Activated CD8-positive, alpha-beta memory T cell treated with anti-CD3 and anti-CD28 coated beads, Interleukin-2, amount 50 U/mL, for 24 hours (primary cell): ENCODE data around the gene GABRR2.

Experiments used
- DNase-seq: peaks from one replicate; pipeline ENCODE4 v3.0.0-alpha.2; 2020; ENCODE audit errors: extremely low read depth

GABRR2 gene

DNA sequence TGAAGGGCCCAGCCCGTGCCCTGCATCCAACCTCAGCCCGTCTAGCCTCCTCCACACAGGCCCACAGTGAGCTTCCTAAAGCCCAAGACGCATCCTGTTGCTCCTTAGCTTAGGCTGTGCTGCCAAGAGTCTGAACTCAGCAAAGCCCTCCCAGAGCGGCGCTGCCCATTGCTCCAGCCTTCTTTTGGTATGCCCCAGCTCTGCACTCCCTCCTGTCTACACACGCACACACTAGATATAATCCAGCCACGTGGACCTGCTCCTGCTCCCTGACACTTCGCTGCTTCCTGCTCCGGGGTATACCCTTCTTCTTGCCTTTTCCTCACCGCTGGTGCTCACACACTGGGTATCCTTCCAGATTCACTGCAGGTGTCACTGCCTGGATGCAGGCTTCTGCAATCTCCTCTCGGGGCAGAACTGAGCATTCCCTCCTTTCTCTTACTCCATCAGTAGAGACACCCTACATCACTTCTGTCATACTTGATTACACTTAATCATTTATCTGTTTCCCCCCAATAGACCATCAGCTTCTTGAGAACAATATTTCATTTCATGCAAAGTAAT, 23.8 kb downstream of the GABRR2 start:
- no peak for DNase-seq

DNA sequence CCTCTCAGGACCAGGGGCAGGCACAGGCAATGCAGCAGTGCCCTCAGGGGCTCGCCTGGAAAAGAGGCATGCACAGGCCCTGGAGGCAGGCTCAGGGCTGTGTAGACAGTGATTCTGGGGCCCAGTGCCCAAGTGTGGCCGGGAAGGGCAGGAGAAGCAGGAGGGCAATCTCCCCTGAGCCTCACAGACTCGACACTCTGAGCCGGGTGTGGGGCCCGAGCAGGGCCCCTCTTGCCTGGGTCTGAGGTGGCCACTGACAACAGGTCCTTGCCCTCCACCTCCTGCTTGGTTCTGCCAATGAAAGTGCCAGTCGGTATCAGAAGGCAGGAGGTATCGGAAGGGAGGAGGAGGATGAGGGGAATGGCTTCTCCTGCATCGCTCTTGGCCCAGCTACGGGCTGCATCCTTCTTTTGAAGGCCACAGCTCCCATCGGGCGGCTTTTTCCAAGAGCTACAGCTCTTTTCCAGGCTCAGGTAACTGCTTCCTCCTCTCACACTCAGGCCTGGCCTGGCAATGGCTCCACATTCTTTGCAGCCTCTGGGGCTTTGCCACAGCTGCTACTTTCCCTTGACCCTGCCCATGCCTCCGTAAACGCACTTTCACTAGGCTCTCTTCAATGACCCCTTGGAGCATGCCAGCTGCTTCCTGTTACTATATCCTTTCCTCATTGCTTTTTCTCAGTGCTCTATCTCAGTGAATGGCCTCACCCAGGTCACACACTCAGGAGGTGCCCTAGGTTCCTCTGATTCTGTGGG, 24.5 kb downstream of the GABRR2 start:
- no peak for DNase-seq

DNA sequence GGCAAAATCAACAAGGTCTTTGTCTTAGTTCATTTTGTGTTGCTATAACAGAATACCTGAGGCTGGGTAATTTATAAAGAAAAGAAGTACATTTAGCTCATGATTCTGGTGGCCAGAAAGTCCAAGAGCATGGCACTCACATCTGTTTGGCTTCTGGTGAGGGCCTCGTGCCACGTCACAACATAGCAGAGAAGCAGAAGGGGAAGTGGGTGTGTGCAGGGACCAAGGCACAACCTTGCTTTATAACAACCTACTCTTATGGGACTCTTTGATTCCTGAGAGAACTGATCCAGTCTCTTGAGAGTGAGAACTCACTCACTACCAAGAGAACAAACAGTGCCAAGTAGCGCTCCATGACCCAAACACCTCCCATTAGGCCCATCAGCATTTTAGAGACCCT, 25.4 kb downstream of the GABRR2 start:
- no peak for DNase-seq

DNA sequence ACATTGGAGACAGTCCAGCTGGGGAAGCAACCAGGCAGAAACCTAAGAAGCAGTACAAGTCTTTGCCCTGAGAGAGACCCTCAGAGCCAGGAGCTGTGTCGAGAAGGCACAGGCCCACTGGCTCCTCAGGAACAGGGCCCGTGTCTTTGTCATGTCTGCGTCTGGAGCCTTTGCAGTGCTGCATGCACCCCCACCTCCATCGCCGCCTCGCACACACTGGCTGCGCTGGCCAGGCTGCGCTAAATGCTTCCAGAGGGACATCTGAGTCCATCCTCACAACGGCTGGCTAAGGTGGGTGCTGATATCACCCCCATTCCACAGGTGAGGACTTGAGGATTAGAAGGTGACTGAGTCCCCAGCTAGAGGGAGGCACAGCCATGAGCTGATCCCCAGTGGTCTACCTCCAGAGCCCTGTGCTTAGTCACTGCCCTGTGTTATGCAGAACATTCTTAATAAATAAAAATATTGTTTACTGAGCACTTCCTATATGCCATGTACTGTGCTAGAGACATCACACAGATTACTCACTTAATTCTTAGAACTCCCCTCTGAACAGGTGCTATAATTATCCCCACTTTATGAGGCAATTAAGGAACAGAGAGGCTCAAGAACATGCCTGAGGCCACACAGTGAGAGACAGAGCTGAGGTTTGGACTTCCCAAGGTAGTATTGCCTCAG, 27.6 kb downstream of the GABRR2 start:
- DNase-seq: no peak

DNA sequence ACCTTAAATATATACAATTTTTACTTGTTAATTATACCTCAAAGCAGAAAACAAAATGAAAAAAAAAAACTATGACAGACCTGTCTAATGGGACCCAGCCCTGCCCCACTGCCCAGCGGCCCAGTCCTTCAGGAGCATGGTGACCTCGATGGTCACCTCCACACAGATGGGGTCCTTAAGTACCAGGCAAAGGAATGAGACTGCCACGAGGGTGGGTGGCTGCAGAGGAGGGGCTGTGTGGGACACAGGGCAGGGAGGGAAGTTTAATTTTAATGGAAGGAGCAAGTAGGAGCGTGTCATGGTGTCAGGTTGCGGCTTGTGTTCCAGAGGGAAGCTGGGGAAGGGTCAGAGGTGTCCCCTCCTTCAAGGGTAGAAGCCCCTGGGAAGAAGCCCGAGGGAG, 28.6 kb downstream of the GABRR2 start:
- DNase-seq: no peak

DNA sequence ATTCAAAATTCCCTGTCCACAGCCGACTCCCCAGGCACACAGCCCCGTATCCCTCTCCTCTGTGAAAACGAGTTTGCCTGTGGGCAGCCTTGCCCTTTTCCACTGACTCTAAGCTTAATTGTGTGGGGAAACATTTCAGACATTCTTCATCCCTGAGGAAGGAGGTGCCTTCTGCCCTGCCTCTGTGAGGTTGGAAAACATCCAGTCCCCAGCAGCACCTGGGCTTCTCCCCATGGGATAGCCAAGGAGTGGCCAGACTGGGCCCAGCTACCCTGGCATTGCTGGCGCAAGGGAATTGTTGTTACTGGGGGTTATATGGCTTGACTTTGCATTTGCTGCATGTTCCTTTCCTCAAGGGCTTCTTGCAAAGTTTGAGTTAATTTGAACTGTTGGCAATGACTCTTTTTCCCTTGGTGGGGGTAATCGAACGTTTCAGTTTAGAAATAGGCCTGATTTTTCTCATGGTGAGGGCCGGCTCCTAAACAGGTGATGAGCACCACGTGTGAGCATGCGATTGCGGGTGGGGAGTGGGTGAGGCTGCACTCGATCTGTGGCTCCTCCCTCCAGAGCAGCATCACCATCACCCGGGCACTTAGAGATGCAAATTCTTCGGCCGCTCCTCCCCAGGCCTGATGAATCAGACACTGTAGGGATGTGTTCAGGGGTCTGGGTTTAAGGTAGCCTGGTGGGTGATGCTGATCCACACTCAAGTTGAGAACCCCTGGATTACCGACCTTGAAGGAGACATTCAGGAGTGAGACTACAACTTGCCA, 29.9 kb downstream of the GABRR2 start:
- DNase-seq: no peak

DNA sequence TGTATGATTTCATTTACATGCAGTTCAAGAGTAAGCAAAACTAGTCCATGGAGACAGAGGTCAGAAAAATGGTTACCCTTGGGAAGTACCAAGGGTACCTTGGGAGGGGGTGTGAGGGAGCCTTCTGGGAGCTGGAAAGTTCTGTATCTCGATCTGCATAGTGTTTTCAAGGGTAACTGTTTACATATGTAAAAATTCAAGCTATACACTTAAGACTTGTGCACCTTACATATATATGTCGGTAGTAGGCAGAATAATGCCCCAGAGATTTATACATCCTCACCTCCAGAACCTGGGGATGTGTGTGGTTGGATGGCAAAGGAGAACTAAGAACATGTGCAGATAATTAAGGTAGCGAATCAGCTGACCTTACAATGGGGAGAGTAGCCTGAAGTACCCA, 31.0 kb downstream of the GABRR2 start:
- no peak for DNase-seq

DNA sequence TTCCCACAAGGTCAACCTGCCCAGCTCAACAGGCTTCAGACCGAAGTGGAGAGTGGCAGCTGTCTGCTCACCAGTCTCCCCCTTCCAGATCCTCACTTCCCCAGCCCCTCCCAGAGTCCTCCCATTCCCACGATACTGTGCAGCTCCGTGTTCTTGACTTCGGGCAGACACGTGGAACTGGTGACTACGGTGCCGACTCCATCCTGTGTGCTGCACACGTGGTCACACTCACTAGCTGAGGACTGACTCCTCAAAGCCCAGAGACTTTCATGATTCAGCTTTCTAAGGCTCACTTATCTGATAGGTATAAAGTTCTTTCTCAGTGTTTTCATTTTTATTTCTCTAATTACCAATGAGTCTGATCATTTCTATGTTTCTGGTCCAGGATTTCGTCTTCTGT, 32.4 kb downstream of the GABRR2 start:
- no peak for DNase-seq

DNA sequence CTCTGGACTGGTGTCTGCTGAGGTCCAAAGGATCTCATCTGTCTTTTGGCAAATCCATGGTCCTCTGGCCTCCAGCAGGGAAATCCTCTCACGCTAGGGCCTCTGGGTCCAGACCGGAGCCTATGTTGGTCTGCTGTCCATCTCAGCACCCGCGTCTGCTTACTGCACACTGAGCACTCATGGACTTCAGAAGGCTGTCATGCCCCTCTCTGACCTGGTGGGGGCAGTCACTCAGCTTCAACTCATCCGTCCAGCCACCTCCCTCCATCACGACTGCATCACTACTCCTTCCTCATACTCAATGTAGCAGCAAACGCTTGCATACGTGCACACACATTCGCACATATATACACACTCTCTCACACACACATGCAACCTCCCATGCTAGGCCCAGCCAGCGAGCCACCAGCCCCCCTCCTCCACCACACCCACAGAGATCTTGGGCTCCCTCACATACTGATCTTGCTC, 33.3 kb downstream of the GABRR2 start:
- DNase-seq: no peak

DNA sequence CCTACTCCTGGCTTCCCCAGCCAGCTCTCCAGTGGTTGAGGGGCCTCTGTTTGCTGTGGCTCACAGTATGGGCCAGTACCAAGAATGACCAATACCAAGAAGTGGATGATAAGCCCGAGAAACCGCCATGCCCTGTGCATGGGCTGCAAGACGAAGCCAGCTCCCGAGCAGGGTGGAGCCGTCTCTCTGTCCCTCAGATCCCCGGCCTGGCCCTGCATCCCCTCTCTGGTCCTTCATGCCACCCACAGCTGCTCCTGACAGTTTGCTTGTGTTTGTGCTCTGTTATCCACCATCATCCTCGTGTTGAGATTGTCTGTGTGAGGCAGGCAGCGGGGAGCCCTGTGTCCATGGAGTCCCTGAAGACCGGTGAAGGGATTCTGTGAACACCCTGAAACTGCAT, 36.1 kb downstream of the GABRR2 start:
- DNase-seq: no peak

DNA sequence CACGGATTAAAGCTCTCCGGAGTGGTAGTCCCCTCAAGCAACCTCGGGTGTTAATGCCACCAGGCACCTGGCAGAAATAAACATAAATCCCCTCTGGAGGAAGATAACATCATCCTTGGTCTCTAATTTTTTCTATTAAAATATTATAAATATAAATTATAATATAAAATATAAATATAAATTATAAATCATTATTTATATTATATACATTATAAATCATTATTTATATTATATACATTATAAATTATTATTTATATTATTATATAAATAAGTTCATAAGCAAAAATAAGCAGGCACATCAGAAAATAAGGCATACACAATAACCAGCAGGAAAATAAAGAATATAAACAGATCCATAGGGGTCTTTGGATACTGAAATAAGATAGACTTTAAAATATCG, 39.2 kb downstream of the GABRR2 start:
- DNase-seq: no peak

DNA sequence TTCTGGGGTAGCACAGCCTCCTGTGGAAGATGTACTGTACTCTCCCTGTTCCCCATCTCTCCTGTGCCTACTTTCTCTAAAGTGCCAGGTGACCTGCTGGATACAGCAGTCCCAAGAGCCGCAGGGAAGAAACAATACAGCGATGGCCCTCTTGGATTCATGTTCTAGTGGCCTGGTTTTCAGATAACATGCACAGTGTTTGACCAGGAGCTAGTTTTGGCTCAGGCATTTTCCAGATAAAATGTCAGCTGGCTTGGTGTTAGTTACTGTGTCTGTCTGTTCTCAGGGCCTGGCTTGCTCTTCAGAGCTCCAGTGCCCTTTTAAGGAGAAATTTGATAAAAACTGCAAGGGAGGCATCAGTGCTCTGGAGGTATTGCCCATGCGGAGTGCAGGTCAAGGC, 41.3 kb downstream of the GABRR2 start:
- no peak for DNase-seq

DNA sequence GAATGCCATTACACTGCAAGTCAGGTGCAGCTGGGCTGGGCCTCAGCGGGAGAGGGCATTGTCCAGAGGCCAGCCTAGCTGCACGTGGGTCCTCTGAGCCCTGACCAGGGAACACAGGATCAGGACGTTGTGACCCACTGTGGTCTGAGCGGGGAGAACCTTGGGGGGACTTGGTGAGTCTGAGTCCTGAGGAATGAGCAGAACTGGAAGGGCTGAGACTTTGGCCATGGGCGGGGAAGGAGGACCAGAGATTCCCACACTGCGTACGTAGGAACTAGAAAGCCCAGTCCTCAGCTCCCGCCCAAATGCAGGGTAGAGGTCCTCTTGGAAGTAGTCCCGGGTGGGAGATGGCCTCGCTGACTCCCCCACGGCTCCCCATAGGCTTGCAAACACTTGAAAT, 42.5 kb downstream of the GABRR2 start:
- no peak for DNase-seq

DNA sequence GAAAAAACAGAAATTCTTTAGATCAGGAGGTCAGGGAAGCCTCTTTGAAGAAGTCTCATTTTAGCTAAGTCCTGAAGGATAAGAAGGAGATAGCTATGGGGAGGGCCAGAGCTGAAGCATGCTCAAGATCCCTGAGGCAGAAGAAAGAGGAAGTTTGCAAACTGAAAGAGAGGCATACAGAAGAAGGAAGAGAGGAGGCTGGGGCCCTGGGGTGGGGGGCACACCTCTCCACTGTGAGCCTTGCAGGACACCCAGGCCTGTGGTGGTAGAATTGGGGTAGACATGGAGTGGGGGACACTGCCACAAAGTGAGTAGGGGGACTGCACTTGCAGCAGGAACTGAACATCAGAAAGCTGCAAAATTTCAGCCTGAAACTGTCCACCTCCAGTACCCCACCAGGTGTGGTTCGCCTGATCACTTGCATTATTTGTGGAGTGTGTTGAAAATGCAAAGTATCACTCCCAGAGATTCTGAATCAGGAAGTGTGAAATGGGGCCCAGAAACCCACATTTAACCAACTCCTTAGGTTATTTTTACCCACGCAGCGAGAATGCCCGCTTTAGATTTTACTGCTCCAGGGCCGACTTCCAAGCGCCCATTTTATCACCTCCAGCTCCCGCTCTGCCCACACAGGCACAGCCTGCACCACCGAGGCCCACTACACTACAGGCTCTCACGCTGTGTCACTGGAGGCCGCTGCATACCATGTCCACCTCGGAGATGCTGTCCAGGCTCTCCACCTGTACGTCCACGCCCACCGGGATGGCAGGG, 44.0 kb downstream of the GABRR2 start:
- DNase-seq: no peak

DNA sequence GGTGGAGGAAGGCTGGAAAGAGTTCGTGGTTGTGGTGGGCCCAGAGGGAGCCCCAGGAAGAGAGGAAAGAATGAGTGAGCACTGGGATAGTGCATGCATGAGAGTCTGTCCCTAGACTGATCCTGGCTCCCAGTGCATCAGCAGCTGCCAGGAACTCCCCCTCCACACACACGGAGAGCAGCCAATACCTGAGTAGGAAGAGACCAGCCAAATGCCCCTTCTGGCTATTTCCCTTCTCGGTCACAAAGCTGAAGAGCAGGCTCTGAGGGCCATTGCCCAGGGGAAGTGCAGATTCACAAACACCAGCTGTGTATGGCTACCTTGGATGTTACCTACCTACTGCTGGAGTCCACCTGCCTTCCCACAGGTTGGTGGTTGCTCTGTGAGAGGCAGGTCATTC, 45.1 kb downstream of the GABRR2 start:
- DNase-seq: no peak

DNA sequence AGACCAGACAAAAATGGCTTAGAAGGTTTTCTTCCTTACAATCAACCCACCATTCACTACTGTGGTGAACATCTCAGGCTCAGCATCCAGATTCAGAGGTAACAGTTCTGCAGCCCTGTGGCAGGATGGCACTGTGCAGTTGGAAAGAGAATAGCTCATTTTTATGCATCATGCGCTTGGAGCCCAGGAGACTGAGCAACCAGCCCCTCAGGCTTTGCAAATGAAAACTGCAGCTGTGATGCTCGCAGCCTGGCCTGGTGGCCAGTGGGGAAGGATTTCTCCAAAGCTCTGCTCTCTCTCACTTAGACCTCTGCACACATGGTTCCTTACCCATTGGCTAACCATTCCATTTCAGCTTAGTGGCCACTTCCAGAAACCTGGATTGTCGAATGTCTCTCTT, 45.8 kb downstream of the GABRR2 start:
- no peak for DNase-seq

DNA sequence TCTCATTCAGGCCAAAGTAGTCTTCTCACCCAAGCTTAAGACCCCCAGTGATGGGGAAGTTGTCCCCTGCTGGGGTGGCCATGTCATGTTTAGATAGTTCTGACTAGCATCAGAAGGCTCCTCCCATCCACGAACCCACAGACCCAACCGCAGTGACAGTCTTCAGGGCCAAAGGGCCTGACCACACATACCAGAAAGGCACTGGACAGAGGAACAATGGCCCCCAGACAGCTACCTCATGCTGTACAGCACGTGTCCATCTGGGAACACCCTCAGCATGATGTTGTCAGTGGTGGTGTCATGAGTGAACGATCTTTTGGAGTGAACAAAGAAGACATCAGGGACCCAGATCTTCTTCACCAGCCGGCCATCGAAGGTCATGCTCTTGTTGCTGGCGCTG, 46.3 kb downstream of the GABRR2 start:
- no peak for DNase-seq

DNA sequence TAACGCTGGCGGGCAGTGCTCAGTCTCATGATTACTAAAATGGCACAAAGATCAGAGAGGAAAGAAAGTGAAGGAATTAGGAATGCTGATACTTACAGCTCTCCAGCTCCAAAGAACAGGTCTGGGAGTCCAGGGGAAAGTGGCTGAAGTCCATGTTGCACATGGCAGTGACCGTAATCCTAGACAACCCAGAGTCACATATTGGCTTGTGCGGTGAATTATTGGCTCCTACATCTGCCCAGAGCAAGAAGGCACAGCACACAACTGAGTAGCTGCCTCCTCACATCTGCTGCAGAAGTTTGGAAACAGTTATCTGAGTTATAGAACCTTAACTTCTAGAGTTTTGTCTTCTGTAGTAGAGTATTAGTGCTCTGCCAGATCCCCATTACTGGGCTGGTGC, 47.2 kb downstream of the GABRR2 start:
- DNase-seq: no peak

DNA sequence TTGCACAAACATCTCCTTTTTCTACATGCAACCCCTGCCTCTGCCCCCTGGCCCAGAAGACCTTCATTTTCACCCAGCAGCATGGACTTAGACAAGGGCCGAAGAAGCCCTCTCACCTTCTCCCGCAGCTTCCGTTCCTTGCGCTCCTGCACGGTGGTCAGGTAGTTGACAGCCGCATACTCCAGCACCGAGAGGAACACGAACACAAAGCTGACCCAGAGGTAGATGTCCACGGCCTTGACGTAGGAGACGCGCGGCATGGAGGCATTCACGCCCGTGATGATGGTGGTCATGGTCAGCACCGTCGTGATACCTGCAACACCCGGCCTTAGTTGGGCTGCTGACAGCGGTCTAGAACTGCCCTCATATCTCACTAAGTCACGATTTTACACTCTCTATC, 50.8 kb downstream of the GABRR2 start:
- DNase-seq: no peak

DNA sequence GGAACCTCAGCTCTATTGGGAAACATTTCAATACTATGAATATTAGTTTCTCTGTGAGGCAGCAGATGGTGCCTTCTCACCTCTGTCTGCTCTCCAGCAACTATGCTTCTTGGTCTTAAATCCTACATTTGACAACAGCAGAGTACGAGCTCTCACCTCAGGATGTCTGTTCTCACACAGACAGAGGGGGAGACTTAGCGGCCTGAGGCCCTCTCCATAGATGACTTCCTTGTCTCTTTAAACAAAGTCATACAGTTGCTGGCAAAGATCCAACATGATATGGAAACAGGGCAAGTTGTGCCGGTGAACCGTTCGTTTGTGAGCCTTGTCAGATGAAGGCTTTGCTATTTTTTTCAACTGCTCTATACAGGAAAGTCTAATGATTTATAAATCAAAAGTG, 54.3 kb downstream of the GABRR2 start:
- no peak for DNase-seq

DNA sequence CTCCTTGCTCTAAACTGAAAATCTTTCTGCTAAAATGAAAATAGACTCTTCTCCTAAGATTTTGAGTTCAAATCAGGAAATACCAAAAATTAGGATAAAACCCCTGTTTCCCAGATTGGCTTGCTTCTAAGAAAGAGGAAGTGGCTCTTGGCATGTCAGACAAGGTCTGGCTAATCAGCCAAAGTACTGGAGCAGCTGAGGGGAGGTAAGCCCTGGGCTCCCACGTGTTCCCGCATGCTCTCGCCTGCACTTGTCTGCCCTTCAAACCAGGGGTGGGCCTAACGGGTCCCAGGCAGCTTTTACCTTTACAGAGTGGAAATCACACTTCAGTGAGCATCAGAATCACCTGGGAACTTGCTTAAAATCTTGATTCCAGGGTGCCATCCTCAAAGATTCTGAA, 54.8 kb downstream of the GABRR2 start:
- DNase-seq: no peak

DNA sequence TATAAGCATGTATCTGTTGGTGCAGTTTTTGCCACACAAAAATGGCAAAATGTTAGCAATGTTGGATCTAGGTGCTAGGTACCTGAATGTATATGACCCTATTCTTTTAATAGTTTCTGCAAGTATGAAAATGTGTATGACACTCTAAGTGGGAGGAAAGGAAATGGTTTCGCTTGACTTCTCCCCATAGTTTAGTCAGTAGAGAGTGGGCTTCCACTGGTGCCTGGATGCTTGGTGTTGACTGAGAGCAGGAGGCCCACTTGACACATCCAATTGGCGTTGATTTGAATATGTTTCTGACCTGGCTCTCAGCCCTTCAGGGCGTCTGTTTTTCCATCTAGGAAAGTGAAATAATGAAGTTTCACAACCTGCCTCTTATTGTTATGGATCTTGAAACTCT, 56.2 kb downstream of the GABRR2 start:
- no peak for DNase-seq
